ENCODE data around the gene OR3A2.

GRCh38 chr17:3295632-3296031 is 90.5 kb downstream of the OR3A2 start:
- TF ChIP-seq NFIC (IDR thresholded peaks at IDR 0.05; ENCODE audit: low read depth, low read length) (no peak), REST (IDR thresholded peaks at IDR 0.05; ENCODE audit: low read depth, low read length) (no peak), MXI1 (IDR thresholded peaks at IDR 0.05; ENCODE audit: low read depth, low read length) (no peak), ZBTB33 (IDR thresholded peaks at IDR 0.05) (no peak), DPF2 (IDR thresholded peaks at IDR 0.05) (no peak), ZNF24 (IDR thresholded peaks at IDR 0.05) (no peak), SREBF1 (IDR thresholded peaks at IDR 0.05; ENCODE audit: low read length) (no peak), ATF2 (IDR thresholded peaks at IDR 0.05; ENCODE audit: low read length) (no peak), HDGF (IDR thresholded peaks at IDR 0.05) (no peak), ZSCAN29 (IDR thresholded peaks at IDR 0.05) (no peak), ZNF274 (IDR thresholded peaks at IDR 0.05; ENCODE audit: insufficient read depth, insufficient read length) (no peak), TCF7 (IDR thresholded peaks at IDR 0.05; ENCODE audit: borderline replicate concordance) (no peak), EP300 (IDR thresholded peaks at IDR 0.05; ENCODE audit: borderline replicate concordance in 1 of 2, control insufficient read depth in 1 of 2, low read depth in 2 of 2, low read length in 2 of 2) (no peak)
